ENCODE results near the gene CTNNBL1.

GRCh38 chr20:37837924-37838323, 144.1 kb downstream of the CTNNBL1 start:
- TF ChIP-seq, protein P1, sequence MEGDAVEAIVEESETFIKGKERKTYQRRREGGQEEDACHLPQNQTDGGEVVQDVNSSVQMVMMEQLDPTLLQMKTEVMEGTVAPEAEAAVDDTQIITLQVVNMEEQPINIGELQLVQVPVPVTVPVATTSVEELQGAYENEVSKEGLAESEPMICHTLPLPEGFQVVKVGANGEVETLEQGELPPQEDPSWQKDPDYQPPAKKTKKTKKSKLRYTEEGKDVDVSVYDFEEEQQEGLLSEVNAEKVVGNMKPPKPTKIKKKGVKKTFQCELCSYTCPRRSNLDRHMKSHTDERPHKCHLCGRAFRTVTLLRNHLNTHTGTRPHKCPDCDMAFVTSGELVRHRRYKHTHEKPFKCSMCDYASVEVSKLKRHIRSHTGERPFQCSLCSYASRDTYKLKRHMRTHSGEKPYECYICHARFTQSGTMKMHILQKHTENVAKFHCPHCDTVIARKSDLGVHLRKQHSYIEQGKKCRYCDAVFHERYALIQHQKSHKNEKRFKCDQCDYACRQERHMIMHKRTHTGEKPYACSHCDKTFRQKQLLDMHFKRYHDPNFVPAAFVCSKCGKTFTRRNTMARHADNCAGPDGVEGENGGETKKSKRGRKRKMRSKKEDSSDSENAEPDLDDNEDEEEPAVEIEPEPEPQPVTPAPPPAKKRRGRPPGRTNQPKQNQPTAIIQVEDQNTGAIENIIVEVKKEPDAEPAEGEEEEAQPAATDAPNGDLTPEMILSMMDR (IDR thresholded peaks at IDR 0.05; ENCODE audit: low read depth, low read length), result no peak
- TF ChIP-seq, protein P2, sequence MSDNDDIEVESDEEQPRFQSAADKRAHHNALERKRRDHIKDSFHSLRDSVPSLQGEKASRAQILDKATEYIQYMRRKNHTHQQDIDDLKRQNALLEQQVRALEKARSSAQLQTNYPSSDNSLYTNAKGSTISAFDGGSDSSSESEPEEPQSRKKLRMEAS (IDR thresholded peaks at IDR 0.05; ENCODE audit: low read depth, low read length), result no peak
- no peak for TF ChIP-seq POLR2A (IDR thresholded peaks at IDR 0.05; ENCODE audit: extremely low read depth, insufficient read length)

All from NB4 (cell line).